Osteocyte (in vitro differentiated cells): ENCODE results near the gene REST. TPM values are rescaled to one million over a fixed set of nuclear protein-coding genes. Genes with fewer than 3 reads are reported as not detected.
A peak's percentile ranks its signal among the peaks of the same experiment; 100 is the strongest.

Experiments used
- DNase-seq: peaks from one replicate; pipeline ENCODE4 v3.0.0; 2021; ENCODE audit warnings: mixed read lengths; ENCODE audit not compliant: unreplicated experiment; ENCODE audit errors: extremely low spot score
- H3K27ac Mint-ChIP-seq: one replicate; pipeline ENCODE4 v1.8.0; 2021; ENCODE audit warnings: mild to moderate bottlenecking, mixed read lengths; ENCODE audit not compliant: unreplicated experiment
- H3K27me3 Mint-ChIP-seq: one replicate; pipeline ENCODE4 v1.8.0; 2021; ENCODE audit warnings: mixed read lengths; ENCODE audit not compliant: unreplicated experiment
- H3K36me3 Mint-ChIP-seq: one replicate; pipeline ENCODE4 v1.8.0; 2021; ENCODE audit warnings: mixed read lengths; ENCODE audit not compliant: unreplicated experiment
- H3K4me1 Mint-ChIP-seq: one replicate; pipeline ENCODE4 v1.8.0; 2021; ENCODE audit warnings: mixed read lengths; ENCODE audit not compliant: unreplicated experiment
- H3K4me3 Mint-ChIP-seq: one replicate; pipeline ENCODE4 v1.8.0; 2021; ENCODE audit warnings: mild to moderate bottlenecking, moderate library complexity, mixed read lengths; ENCODE audit not compliant: unreplicated experiment
- H3K9me3 Mint-ChIP-seq: one replicate; pipeline ENCODE4 v1.8.0; 2021; ENCODE audit warnings: mixed read lengths; ENCODE audit not compliant: unreplicated experiment
- total RNA-seq: library from RNA; stranded (reverse); gene quantifications from 2 replicates; pipeline ENCODE4 v1.2.1, GENCODE V29; 2021
- TF ChIP-seq, protein P1 (sequence below): fragments of 200-600 bp; sonication (generic); IDR thresholded peaks from 2 replicates; pipeline ENCODE4 v1.5.0; 2021; ENCODE audit warnings: antibody characterized with exemption, mild to moderate bottlenecking, moderate library complexity

Gene REST
- total RNA-seq, 1 donor from 2014 or later, result 55.5 TPM

DNA sequence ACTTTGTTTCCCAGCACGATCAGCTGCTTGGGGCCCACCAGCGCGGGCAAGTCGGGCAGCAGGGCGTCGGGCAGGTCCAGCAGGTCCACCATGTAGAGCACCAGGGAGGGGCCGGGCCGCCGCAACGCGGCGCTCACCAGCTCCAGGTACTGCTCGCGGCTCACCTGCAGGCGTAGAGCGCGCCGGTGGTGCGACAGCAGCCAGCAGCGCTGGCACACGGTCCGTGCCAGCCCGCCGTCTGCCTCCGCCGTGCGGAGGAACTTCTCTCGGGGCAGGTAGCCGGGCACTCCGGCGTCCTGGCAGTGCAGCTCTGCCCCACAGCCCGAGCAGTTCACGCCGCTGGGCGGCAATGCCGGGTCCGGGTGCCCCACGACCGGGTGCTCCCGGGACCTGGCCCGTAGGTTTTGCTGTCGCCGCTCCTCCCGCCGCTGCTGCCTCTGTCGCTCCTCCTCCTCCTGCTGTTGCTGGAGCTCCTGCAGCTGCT is 69.2 kb downstream of the REST start:
- peaks cover 40% of the 10 kb centered on the region for H3K4me1 Mint-ChIP-seq
- TF ChIP-seq, protein P1, sequence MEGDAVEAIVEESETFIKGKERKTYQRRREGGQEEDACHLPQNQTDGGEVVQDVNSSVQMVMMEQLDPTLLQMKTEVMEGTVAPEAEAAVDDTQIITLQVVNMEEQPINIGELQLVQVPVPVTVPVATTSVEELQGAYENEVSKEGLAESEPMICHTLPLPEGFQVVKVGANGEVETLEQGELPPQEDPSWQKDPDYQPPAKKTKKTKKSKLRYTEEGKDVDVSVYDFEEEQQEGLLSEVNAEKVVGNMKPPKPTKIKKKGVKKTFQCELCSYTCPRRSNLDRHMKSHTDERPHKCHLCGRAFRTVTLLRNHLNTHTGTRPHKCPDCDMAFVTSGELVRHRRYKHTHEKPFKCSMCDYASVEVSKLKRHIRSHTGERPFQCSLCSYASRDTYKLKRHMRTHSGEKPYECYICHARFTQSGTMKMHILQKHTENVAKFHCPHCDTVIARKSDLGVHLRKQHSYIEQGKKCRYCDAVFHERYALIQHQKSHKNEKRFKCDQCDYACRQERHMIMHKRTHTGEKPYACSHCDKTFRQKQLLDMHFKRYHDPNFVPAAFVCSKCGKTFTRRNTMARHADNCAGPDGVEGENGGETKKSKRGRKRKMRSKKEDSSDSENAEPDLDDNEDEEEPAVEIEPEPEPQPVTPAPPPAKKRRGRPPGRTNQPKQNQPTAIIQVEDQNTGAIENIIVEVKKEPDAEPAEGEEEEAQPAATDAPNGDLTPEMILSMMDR, result no peak
- peak overlapping the region; percentile 98 for H3K4me3 Mint-ChIP-seq
- H3K27ac Mint-ChIP-seq, result peak overlapping the region; percentile 97
- H3K36me3 Mint-ChIP-seq, result peaks cover 24% of the 10 kb centered on the region
- no peaks in the 10 kb centered on the region for H3K27me3 Mint-ChIP-seq
- DNase-seq, result peak; percentile 85
- H3K9me3 Mint-ChIP-seq, result peaks cover 5% of the 10 kb centered on the region

DNA sequence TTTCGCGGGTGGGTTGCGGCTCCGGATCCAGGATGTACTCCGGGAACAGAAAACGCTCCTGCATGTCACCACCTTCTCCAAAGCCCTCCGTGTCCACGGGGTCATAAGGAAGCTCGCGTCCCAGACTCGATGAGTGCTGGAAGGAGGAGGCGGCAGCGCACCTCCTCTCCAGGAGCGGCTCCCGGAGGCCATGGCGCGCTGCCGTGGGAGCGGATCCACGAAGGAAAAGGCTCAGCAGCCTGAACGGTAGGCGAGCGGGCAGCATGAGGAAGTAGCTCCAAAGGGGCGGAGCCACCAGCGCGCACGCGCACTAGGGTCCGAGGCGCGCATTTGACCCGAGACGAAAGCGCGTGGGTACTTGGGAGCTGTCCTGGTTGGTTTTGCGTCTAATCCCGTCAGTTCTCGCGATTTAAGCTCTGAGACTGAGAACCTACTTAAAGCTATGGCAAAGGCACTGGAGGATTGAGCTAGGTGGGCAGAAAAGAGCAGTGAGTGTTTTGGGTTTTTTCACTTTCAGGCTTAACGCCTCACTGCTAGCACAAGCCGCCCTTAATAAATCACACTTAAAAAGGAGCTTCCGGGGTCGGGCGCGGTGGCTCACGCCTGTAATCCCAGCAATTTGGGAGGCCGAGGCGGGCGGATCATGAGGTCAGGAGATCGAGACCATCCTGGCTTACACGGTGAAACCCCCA is 69.8 kb downstream of the REST start, which contains the start of gene NOA1:
Gene NOA1, minus strand, starts transcription at position 286 of the 692 bp plus-strand sequence. Its CDS starts 21 bp downstream, at position 265.
- peak; percentile 99 for DNase-seq
- Mint-ChIP-seq H3K36me3 (peaks cover 18% of the 10 kb centered on the region), H3K4me1 (peaks cover 45% of the 10 kb centered on the region), H3K9me3 (peaks cover 5% of the 10 kb centered on the region), H3K4me3 (peak within 1 kb of the TSS; percentile 98), H3K27ac (peak within 1 kb of the TSS; percentile 97), H3K27me3 (no peaks in the 10 kb centered on the region)
- TF ChIP-seq, protein P1, result no peak

DNA sequence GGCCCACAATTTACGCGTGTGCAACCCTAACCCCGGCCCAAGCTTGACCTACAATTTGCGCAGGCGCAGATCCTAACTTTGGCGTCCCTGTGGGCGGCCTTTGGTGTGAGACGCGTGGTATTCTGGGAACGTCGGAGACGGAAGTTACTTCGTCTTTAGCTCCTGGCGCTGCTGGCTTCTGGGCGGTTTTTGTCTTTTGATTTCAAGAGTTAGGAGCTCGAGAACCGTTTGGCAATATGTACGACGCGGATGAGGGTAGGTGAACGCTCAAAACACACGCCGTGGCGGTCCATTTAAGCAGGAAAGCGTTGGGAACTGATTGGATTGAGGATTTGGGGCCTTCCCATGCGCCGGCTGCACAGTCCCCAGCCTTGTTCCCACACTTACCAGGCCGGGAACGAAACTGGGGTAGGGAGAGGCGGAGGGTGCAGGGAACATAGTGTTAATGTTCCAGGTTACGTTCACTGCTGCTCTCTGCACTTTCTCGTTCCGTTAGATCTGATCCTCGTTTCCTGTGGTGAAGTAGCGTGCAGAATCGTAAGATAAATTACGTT is 71.1 kb downstream of the REST start, which contains the start of gene POLR2B:
Gene POLR2B, plus strand, starts transcription at position 147 of the 554 bp plus-strand sequence. Its CDS starts 90 bp downstream, at position 237.
- Mint-ChIP-seq H3K27ac (peak within 1 kb of the TSS; percentile 97), H3K9me3 (peaks cover 3% of the 10 kb centered on the region), H3K27me3 (no peaks in the 10 kb centered on the region), H3K4me3 (peak within 1 kb of the TSS; percentile 98), H3K4me1 (peaks cover 47% of the 10 kb centered on the region), H3K36me3 (peaks cover 4% of the 10 kb centered on the region)
- DNase-seq, result peak; percentile 97
- TF ChIP-seq, protein P1, result no peak

DNA sequence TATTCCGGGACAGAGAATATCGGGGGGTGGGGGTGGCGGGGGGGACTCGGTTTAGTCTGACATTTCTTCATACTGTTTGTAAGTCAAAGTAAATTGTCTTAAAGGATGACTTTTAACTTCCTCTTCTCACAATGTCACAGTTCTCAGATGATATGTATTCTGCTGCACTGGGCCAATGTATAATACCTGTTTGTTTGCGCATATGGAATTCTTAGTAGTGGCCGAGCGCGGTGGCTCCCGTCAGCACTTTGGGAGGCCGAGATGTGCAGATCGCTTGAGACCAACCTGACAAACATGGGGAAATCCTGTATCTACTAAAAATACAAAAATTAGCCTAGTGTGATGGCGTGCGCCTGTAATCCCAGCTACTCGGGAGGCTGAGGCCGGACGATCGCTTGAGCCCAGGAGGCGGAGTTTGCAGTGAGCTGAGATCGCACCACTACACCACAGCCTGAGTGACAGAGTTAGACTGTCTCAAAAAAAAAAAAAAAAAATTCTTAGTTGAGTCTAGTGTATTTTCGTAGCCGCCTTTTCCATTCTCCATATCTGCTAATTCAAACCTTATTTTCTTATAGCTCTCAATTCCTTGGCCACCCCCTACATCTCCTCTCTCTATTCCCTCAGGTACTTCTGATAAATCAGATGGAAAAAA is 71.8 kb downstream of the REST start:
- H3K36me3 Mint-ChIP-seq, result peaks cover 4% of the 10 kb centered on the region
- TF ChIP-seq, protein P1, result no peak
- DNase-seq, result no peak

DNA sequence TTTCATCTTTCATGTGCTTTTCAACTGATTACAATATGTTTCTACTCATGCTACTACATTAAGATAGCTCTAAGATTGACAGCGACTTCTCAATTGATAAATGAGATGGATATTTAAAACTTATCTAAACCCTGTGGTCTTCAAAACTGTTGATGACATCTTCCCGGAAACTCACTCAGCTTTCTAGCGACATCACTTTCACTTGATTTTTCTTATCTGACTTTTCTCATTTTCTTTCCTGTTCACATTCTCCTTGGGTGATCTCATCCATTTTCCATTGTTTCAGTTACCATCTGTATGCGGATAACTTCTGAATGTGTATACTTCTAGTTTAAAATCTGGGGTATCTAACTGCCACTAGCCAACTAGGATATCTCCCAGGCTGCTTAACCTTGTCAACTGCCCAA is 74.1 kb downstream of the REST start:
- peak overlapping the region; percentile 28 for H3K4me3 Mint-ChIP-seq
- TF ChIP-seq, protein P1, result no peak
- no peaks in the 10 kb centered on the region for H3K27me3 Mint-ChIP-seq
- peaks cover 38% of the 10 kb centered on the region for H3K4me1 Mint-ChIP-seq
- no peak overlapping the region for H3K27ac Mint-ChIP-seq
- DNase-seq, result no peak
- H3K36me3 Mint-ChIP-seq, result peaks cover 12% of the 10 kb centered on the region
- no peaks in the 10 kb centered on the region for H3K9me3 Mint-ChIP-seq

More for the DNA sequence above, 71.8 kb downstream of the REST start:
- no peaks in the 10 kb centered on the region for H3K9me3 Mint-ChIP-seq
- H3K4me3 Mint-ChIP-seq, result peak overlapping the region; percentile 98
- peaks cover 48% of the 10 kb centered on the region for H3K4me1 Mint-ChIP-seq
- no peaks in the 10 kb centered on the region for H3K27me3 Mint-ChIP-seq
- peak overlapping the region; percentile 97 for H3K27ac Mint-ChIP-seq
